ENCODE results near the gene CDCA7.

DNA sequence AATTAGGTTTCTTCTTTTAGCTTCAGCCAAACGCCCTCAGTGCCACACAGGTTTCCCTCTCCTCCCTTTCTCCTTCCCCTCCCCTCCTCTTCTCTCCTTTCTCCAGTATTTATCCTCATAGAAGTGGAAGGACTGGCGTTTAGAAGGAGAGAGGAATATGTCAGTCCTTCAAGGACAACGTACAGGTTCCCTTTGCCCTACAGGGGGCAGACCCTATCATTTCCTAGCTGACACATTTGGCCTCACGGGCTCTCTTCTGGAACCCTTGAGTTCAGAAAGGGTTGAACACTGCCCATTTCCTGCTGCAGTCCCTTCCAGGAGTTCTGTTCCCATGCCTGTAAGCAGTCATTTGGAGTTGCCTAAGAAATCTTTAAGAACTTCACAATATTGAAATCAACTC is 46.1 kb downstream of the CDCA7 start:
- no peak for TF ChIP-seq SUZ12 (IDR thresholded peaks at IDR 0.05; ENCODE audit: extremely low read depth, insufficient read depth, insufficient read length)
- no peak for TF ChIP-seq ZNF274 (IDR thresholded peaks at IDR 0.05; ENCODE audit: low read depth, low read length)
- TF ChIP-seq YY1 (IDR thresholded peaks at IDR 0.05; ENCODE audit: insufficient read depth, insufficient read length): no peak

Measured in NT2/D1 (cell line).